MM.1S (cell line): ENCODE results near the gene HOXA2.

Experiments used
- EZH2 ChIP-seq: fragments of 300-600 bp; sonication (generic); optimal IDR thresholded peaks from 2 replicates; pipeline ENCODE3; 2017; ENCODE audit warnings: low read depth, mild to moderate bottlenecking, antibody characterized with exemption, low read length, mixed read lengths
- EZH2phosphoT487 ChIP-seq: fragments of 300-600 bp; sonication (generic); IDR thresholded peaks from 2 replicates; pipeline ENCODE4 v1.6.1; 2018; ENCODE audit warnings: antibody characterized with exemption, low read length
- TF ChIP-seq, protein P1 (sequence below): fragments of 300-600 bp; sonication (generic); IDR thresholded peaks from 2 replicates; pipeline ENCODE4 v1.5.1; 2016; ENCODE audit warnings: antibody characterized with exemption, low read length, mixed read lengths

DNA sequence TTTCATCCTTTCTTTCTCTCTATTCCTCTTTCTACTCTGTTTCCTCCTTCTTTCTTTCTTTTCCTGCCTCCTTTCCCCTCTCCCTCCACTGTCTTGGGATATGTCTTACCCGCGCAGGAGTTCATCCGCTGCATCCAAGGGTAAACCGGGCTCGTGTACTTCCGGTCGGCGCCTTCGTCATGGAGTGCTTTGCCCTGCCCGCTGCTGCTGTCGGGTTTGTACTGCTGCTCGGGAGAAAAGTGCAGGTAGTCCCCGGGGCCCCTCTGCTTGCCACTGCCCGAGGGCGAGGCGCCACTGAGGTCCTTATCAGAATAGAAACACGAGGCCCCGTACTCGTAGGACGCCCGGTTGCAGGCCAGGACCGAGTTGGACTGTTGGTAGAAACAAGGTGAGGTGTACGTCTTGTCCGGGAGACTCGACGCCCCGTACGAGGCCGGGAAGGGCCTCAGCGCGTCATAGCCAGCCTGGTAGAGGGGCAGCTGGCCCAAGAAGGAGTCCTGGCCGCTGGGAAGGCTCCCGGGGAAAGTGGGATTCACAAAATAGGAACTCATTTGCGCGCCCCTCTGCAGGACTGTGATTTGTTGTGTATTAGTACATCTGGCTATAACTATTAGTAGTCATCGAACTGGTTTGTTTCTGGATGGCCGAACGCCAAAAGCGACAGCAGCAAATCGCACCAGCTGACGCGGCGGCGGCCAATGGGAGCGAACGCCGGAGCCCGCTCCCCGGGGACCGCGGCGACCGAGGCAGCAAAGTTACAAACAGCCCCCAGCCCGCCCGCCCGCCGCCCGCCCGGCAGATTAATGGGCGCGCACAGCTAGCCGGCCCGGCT is 44.9 kb upstream of the HOXA2 start, which contains the start of gene HOXA6:
- TF ChIP-seq, protein P1, sequence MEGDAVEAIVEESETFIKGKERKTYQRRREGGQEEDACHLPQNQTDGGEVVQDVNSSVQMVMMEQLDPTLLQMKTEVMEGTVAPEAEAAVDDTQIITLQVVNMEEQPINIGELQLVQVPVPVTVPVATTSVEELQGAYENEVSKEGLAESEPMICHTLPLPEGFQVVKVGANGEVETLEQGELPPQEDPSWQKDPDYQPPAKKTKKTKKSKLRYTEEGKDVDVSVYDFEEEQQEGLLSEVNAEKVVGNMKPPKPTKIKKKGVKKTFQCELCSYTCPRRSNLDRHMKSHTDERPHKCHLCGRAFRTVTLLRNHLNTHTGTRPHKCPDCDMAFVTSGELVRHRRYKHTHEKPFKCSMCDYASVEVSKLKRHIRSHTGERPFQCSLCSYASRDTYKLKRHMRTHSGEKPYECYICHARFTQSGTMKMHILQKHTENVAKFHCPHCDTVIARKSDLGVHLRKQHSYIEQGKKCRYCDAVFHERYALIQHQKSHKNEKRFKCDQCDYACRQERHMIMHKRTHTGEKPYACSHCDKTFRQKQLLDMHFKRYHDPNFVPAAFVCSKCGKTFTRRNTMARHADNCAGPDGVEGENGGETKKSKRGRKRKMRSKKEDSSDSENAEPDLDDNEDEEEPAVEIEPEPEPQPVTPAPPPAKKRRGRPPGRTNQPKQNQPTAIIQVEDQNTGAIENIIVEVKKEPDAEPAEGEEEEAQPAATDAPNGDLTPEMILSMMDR: no peak
- no peak for TF ChIP-seq EZH2phosphoT487
- no peak for TF ChIP-seq EZH2
